HEK293 (cell line): ENCODE data around the gene GOLGA8T.
"Not testable (repeated sequence)": the region's sequence is repeated elsewhere in the genome, so short reads cannot be mapped to it uniquely, and the experiment has no call there.

ENCODE experiments used
- ZFP41 ChIP-seq: fragments of 450-650 bp; formaldehyde crosslinking; IDR thresholded peaks from 2 replicates; pipeline ENCODE4 v1.5.1; 2016; ENCODE audit warnings: missing biosample characterization, missing genetic modification characterization, borderline replicate concordance
- ZNF530 ChIP-seq: fragments of 450-650 bp; formaldehyde crosslinking; IDR thresholded peaks from 2 replicates; pipeline ENCODE4 v1.5.1; 2016; ENCODE audit warnings: low read depth, missing biosample characterization, missing genetic modification characterization
- ZNF558 ChIP-seq: fragments of 450-650 bp; formaldehyde crosslinking; IDR thresholded peaks from 2 replicates; pipeline ENCODE4 v1.5.1; 2016; ENCODE audit warnings: missing biosample characterization, missing genetic modification characterization

DNA sequence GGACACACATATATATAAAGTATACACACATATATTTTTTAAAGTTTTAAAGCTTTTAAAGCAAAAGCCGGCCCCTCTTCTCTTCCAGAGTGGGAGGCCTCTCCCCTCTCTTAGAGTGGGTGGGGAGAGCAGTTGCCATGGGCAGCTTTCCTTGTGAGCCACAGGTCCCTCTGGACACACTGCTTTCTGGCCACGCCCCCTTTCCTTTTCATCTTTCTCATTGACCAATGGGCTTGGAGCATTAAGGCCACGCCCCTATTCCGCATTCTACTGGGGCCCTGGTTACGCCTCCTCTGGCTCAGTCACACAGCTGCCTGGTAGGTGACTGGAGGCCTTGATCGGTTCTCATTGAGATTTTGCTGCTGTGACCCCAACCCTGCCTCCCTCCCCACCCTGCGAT lies at the start of gene GOLGA8T:
- TF ChIP-seq ZNF558, ZNF530, ZFP41 (tag by site-specific recombination): not testable (repeated sequence)
